Activated CD4-positive, alpha-beta T cell treated with anti-CD3 and anti-CD28 coated beads, Interleukin-2, amount 10 ng/mL, durations not matched to agents 24 days and 14 days (primary cell): ENCODE measurements around the gene MOV10L1. TPM values are rescaled to one million over a fixed set of nuclear protein-coding genes. Genes with fewer than 3 reads are reported as not detected.

ENCODE experiments used
- DNase-seq: peaks from one replicate; pipeline ENCODE4 v3.0.0; 2022
- H3K27ac Mint-ChIP-seq: one replicate; pipeline ENCODE4 v1.8.0; 2022; ENCODE audit warnings: mild to moderate bottlenecking, mixed read lengths
- H3K27me3 Mint-ChIP-seq: one replicate; pipeline ENCODE4 v1.8.0; 2022; ENCODE audit warnings: mixed read lengths
- H3K36me3 Mint-ChIP-seq: one replicate; pipeline ENCODE4 v1.8.0; 2022; ENCODE audit warnings: low read depth, mild to moderate bottlenecking, mixed read lengths
- H3K4me1 Mint-ChIP-seq: one replicate; pipeline ENCODE4 v1.8.0; 2021; ENCODE audit warnings: mixed read lengths
- H3K4me3 Mint-ChIP-seq: one replicate; pipeline ENCODE4 v1.8.0; 2022; ENCODE audit warnings: mild to moderate bottlenecking, moderate library complexity, mixed read lengths
- H3K9me3 Mint-ChIP-seq: one replicate; pipeline ENCODE4 v1.8.0; 2021; ENCODE audit warnings: mixed read lengths
- intact Hi-C: fragments of 100-400 bp; cut with micrococcal nuclease; formaldehyde crosslinking; loops from one replicate; pipeline ENCODE4 v1.15.1; 2023
- total RNA-seq: library from RNA; stranded (reverse); gene quantifications from 2 replicates; pipeline ENCODE4 v1.2.3, GENCODE V29; 2022

Gene MOV10L1
- not detected in 2 replicates for total RNA-seq

GRCh38 chr22:50089682-50090411, at the start of gene MOV10L1:
TSS of gene MOV10L1 (plus strand) at chr22:50090006. CDS start at chr22:50090089, 83 bp downstream.
- Mint-ChIP-seq H3K9me3 (peaks cover 13% of the 10 kb centered on the region), H3K27ac (no peak within 1 kb of the TSS), H3K27me3 (peaks cover 21% of the 10 kb centered on the region), H3K36me3 (peaks cover 4% of the 10 kb centered on the region), H3K4me3 (no peak within 1 kb of the TSS), H3K4me1 (peaks cover 5% of the 10 kb centered on the region)
- DNase-seq: no peak
- intact Hi-C loops: no loop called here

- peaks cover 1% of the 10 kb centered on the region for H3K4me1 Mint-ChIP-seq
- H3K27ac Mint-ChIP-seq: no peak overlapping the region
- peaks cover 19% of the 10 kb centered on the region for H3K27me3 Mint-ChIP-seq
- intact Hi-C loops: no loop called here
- H3K36me3 Mint-ChIP-seq: no peaks in the 10 kb centered on the region
- no peaks in the 10 kb centered on the region for H3K9me3 Mint-ChIP-seq
- H3K4me3 Mint-ChIP-seq: no peak overlapping the region
- no peak for DNase-seq
Observed at GRCh38 chr22:50040717-50041116, 49.1 kb upstream of the MOV10L1 start.

- intact Hi-C loops: no loop called here
- no peak overlapping the region for H3K4me3 Mint-ChIP-seq
- H3K4me1 Mint-ChIP-seq: peaks cover 1% of the 10 kb centered on the region
- H3K9me3 Mint-ChIP-seq: no peaks in the 10 kb centered on the region
- no peak for DNase-seq
- H3K27ac Mint-ChIP-seq: no peak overlapping the region
- H3K36me3 Mint-ChIP-seq: no peaks in the 10 kb centered on the region
- H3K27me3 Mint-ChIP-seq: peaks cover 19% of the 10 kb centered on the region
Observed at GRCh38 chr22:50041361-50042065, 48.3 kb upstream of the MOV10L1 start.

GRCh38 chr22:50044485-50045118, 45.2 kb upstream of the MOV10L1 start:
- no peak overlapping the region for H3K4me3 Mint-ChIP-seq
- peaks cover 1% of the 10 kb centered on the region for H3K4me1 Mint-ChIP-seq
- no peaks in the 10 kb centered on the region for H3K9me3 Mint-ChIP-seq
- no peak for DNase-seq
- intact Hi-C loops: no loop called here
- no peak overlapping the region for H3K27ac Mint-ChIP-seq
- no peaks in the 10 kb centered on the region for H3K36me3 Mint-ChIP-seq
- peaks cover 19% of the 10 kb centered on the region for H3K27me3 Mint-ChIP-seq

- Mint-ChIP-seq H3K36me3 (no peaks in the 10 kb centered on the region), H3K4me1 (peaks cover 1% of the 10 kb centered on the region), H3K27ac (no peak overlapping the region), H3K27me3 (peaks cover 19% of the 10 kb centered on the region), H3K4me3 (no peak overlapping the region), H3K9me3 (no peaks in the 10 kb centered on the region)
- no peak for DNase-seq
- intact Hi-C loops: no loop called here
Observed at GRCh38 chr22:50045211-50046018, 44.4 kb upstream of the MOV10L1 start.

- H3K4me3 Mint-ChIP-seq: no peak overlapping the region
- DNase-seq: no peak
- no peaks in the 10 kb centered on the region for H3K9me3 Mint-ChIP-seq
- peaks cover 1% of the 10 kb centered on the region for H3K4me1 Mint-ChIP-seq
- no peak overlapping the region for H3K27ac Mint-ChIP-seq
- H3K36me3 Mint-ChIP-seq: no peaks in the 10 kb centered on the region
- peaks cover 19% of the 10 kb centered on the region for H3K27me3 Mint-ChIP-seq
- intact Hi-C loops: no loop called here
Observed at GRCh38 chr22:50046019-50046415, 43.8 kb upstream of the MOV10L1 start.

- DNase-seq: no peak
- Mint-ChIP-seq H3K4me3 (no peak overlapping the region), H3K36me3 (no peaks in the 10 kb centered on the region), H3K27ac (no peak overlapping the region), H3K27me3 (peaks cover 19% of the 10 kb centered on the region), H3K9me3 (no peaks in the 10 kb centered on the region), H3K4me1 (peaks cover 1% of the 10 kb centered on the region)
- intact Hi-C loops: no loop called here
Observed at GRCh38 chr22:50046481-50047245, 43.1 kb upstream of the MOV10L1 start.

GRCh38 chr22:50047346-50047745, 42.5 kb upstream of the MOV10L1 start:
- Mint-ChIP-seq H3K36me3 (no peaks in the 10 kb centered on the region), H3K4me1 (peaks cover 1% of the 10 kb centered on the region), H3K27ac (no peak overlapping the region), H3K9me3 (no peaks in the 10 kb centered on the region), H3K4me3 (no peak overlapping the region), H3K27me3 (peaks cover 18% of the 10 kb centered on the region)
- no peak for DNase-seq
- intact Hi-C loops: no loop called here

GRCh38 chr22:50048061-50048765, 41.6 kb upstream of the MOV10L1 start:
- H3K4me3 Mint-ChIP-seq: no peak overlapping the region
- H3K4me1 Mint-ChIP-seq: peaks cover 1% of the 10 kb centered on the region
- H3K9me3 Mint-ChIP-seq: no peaks in the 10 kb centered on the region
- no peak for DNase-seq
- no peak overlapping the region for H3K27ac Mint-ChIP-seq
- intact Hi-C loops: no loop called here
- H3K27me3 Mint-ChIP-seq: peaks cover 10% of the 10 kb centered on the region
- no peaks in the 10 kb centered on the region for H3K36me3 Mint-ChIP-seq

- no peak for DNase-seq
- Mint-ChIP-seq H3K9me3 (no peaks in the 10 kb centered on the region), H3K4me1 (peaks cover 1% of the 10 kb centered on the region), H3K27ac (no peak overlapping the region), H3K4me3 (no peak overlapping the region), H3K27me3 (peaks cover 8% of the 10 kb centered on the region), H3K36me3 (no peaks in the 10 kb centered on the region)
- intact Hi-C loops: no loop called here
Observed at GRCh38 chr22:50048836-50049235, 41.0 kb upstream of the MOV10L1 start.

- no peaks in the 10 kb centered on the region for H3K36me3 Mint-ChIP-seq
- intact Hi-C loops: no loop called here
- H3K4me1 Mint-ChIP-seq: peaks cover 1% of the 10 kb centered on the region
- no peak for DNase-seq
- peaks cover 4% of the 10 kb centered on the region for H3K27me3 Mint-ChIP-seq
- H3K4me3 Mint-ChIP-seq: no peak overlapping the region
- H3K9me3 Mint-ChIP-seq: no peaks in the 10 kb centered on the region
- H3K27ac Mint-ChIP-seq: no peak overlapping the region
Observed at GRCh38 chr22:50049299-50050195, 40.3 kb upstream of the MOV10L1 start.

GRCh38 chr22:50051930-50052329, 37.9 kb upstream of the MOV10L1 start:
- Mint-ChIP-seq H3K36me3 (no peaks in the 10 kb centered on the region), H3K9me3 (no peaks in the 10 kb centered on the region), H3K4me3 (no peak overlapping the region), H3K27me3 (peaks cover 7% of the 10 kb centered on the region), H3K4me1 (no peaks in the 10 kb centered on the region), H3K27ac (no peak overlapping the region)
- intact Hi-C loops: no loop called here
- no peak for DNase-seq
